ENCODE results near the gene MGMT. TPM values are rescaled to one million over a fixed set of nuclear protein-coding genes. Genes with fewer than 3 reads are reported as not detected.

Gene MGMT
- polyA plus RNA-seq, 3 donors = 9.5 to 23.5 (median 17.5) TPM

DNA sequence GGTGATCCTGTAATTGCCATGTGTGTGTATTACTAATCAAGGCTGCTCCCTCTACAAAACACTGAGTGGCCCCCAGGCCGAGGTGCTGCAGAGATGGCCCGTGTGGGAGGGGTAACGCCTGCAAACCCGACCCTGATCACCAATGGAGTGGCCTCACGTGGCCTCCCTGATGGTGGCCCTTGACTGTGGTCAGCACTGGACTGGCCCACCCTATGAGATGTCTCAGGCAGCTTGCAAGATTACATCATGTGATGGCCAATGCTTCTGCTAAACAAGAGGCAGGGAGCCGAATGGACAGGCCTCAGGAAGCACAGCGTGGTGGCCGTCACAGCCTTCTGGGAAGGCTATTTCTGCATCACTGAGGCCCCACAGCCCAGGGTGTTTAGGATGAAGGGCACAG lies 186.4 kb downstream of the MGMT start:
- H3K79me2 ChIP-seq (ENCODE audit: insufficient read depth, low read length) = no peaks in the 10 kb centered on the region
- no peaks in the 10 kb centered on the region for H3K4me1 ChIP-seq (ENCODE audit: control insufficient read depth in 1 of 2, insufficient read depth in 2 of 2, low read length in 2 of 2)
- no peak overlapping the region for H3K27ac ChIP-seq (ENCODE audit: low read depth in 1 of 2, low read length in 2 of 2)
- Mint-ChIP-seq H3K9me3 (peaks cover 0 to 5% (median 0%) of the 10 kb centered on the region in 7 donors), H3K4me1 (no peaks in the 10 kb centered on the region), H3K27me3 (ENCODE audit: low read depth in 3 of 3) (peaks cover 0 to 2% (median 0%) of the 10 kb centered on the region in 3 donors), H3K4me3 (peak overlapping the region in 1 of 2 donors; percentile 11), H3K27ac (no peak overlapping the region), H3K36me3 (peaks cover 0 to 3% of the 10 kb centered on the region in 2 donors)
- intact Hi-C loops (cut with micrococcal nuclease) = no loop called here
- H3K27me3 ChIP-seq (ENCODE audit: control insufficient read depth in 2 of 2, insufficient read depth in 2 of 2, low read length in 2 of 2) = no peaks in the 10 kb centered on the region
- no peaks in the 10 kb centered on the region for H4K20me1 ChIP-seq (ENCODE audit: insufficient read depth, low read length)
- H3K4me2 ChIP-seq (replicated peaks; ENCODE audit: extremely low read depth, low read length, poor library complexity, severe bottlenecking) = no peak overlapping the region
- TF ChIP-seq, protein P1, sequence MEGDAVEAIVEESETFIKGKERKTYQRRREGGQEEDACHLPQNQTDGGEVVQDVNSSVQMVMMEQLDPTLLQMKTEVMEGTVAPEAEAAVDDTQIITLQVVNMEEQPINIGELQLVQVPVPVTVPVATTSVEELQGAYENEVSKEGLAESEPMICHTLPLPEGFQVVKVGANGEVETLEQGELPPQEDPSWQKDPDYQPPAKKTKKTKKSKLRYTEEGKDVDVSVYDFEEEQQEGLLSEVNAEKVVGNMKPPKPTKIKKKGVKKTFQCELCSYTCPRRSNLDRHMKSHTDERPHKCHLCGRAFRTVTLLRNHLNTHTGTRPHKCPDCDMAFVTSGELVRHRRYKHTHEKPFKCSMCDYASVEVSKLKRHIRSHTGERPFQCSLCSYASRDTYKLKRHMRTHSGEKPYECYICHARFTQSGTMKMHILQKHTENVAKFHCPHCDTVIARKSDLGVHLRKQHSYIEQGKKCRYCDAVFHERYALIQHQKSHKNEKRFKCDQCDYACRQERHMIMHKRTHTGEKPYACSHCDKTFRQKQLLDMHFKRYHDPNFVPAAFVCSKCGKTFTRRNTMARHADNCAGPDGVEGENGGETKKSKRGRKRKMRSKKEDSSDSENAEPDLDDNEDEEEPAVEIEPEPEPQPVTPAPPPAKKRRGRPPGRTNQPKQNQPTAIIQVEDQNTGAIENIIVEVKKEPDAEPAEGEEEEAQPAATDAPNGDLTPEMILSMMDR (IDR thresholded peaks at IDR 0.05) = no peak
- H3K9ac ChIP-seq (ENCODE audit: insufficient read depth, low read length, poor library complexity, severe bottlenecking) = no peak overlapping the region
- DNase-seq = no peak
- H3K4me3 ChIP-seq (replicated peaks in 1 of 3; ENCODE audit: low read depth in 2 of 3, low read length in 3 of 3) = no peak overlapping the region
- no peak overlapping the region for H2AFZ ChIP-seq (ENCODE audit: insufficient read depth, low read depth, low read length, poor library complexity, severe bottlenecking)
- WGBS (ENCODE audit: insufficient coverage) = 88% methylated on average over 8 of the region's 8 CpGs
- no peaks in the 10 kb centered on the region for H3K36me3 ChIP-seq (replicated peaks in 1 of 2; ENCODE audit: control insufficient read depth in 1 of 2, insufficient read depth in 2 of 2, low read length in 2 of 2)
- H3K9me3 ChIP-seq (replicated peaks in 1 of 2; ENCODE audit: control insufficient read depth in 1 of 2, insufficient read depth in 1 of 2, low read length in 2 of 2) = no peaks in the 10 kb centered on the region

DNA sequence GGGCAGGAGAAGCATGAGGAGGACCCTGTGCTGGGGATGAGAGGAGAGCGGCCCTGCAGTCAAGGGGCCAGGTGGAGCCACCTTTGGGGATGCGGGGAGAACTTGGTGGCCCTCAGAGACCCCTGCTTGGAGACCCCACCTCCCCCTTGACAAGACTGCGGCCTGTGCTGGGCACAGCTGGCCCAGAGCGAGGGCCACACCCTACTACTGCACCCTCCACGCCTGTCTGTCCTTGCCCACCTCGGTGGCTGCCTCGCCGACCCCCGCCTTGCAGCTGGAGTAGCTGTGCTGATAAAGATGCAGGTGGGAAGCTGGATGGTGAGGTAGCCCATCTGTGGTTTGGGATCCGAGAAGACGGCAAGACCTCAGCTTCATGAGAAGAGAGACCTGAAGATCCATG lies 186.8 kb downstream of the MGMT start:
- Histone ChIP-seq H3K4me3 (replicated peaks in 1 of 3; ENCODE audit: low read depth in 2 of 3, low read length in 3 of 3) (no peak overlapping the region), H4K20me1 (ENCODE audit: insufficient read depth, low read length) (no peaks in the 10 kb centered on the region), H3K36me3 (replicated peaks in 1 of 2; ENCODE audit: control insufficient read depth in 1 of 2, insufficient read depth in 2 of 2, low read length in 2 of 2) (no peaks in the 10 kb centered on the region), H3K4me2 (replicated peaks; ENCODE audit: extremely low read depth, low read length, poor library complexity, severe bottlenecking) (no peak overlapping the region), H3K9me3 (replicated peaks in 1 of 2; ENCODE audit: control insufficient read depth in 1 of 2, insufficient read depth in 1 of 2, low read length in 2 of 2) (no peaks in the 10 kb centered on the region), H3K27ac (ENCODE audit: low read depth in 1 of 2, low read length in 2 of 2) (no peak overlapping the region), H3K9ac (ENCODE audit: insufficient read depth, low read length, poor library complexity, severe bottlenecking) (no peak overlapping the region), H3K79me2 (ENCODE audit: insufficient read depth, low read length) (no peaks in the 10 kb centered on the region), H3K27me3 (ENCODE audit: control insufficient read depth in 2 of 2, insufficient read depth in 2 of 2, low read length in 2 of 2) (no peaks in the 10 kb centered on the region), H3K4me1 (ENCODE audit: control insufficient read depth in 1 of 2, insufficient read depth in 2 of 2, low read length in 2 of 2) (no peaks in the 10 kb centered on the region), H2AFZ (ENCODE audit: insufficient read depth, low read depth, low read length, poor library complexity, severe bottlenecking) (no peak overlapping the region)
- peaks cover 0 to 5% (median 0%) of the 10 kb centered on the region in 7 donors for H3K9me3 Mint-ChIP-seq
- peaks cover 0 to 2% (median 0%) of the 10 kb centered on the region in 3 donors for H3K27me3 Mint-ChIP-seq (ENCODE audit: low read depth in 3 of 3)
- WGBS (ENCODE audit: insufficient coverage) = 98% methylated on average over 8 of the region's 11 CpGs
- TF ChIP-seq, protein P1 (IDR thresholded peaks at IDR 0.05) = no peak
- H3K4me3 Mint-ChIP-seq = no peak overlapping the region
- intact Hi-C loops (cut with micrococcal nuclease) = no loop called here
- no peak for DNase-seq
- no peaks in the 10 kb centered on the region for H3K4me1 Mint-ChIP-seq
- H3K27ac Mint-ChIP-seq = no peak overlapping the region
- H3K36me3 Mint-ChIP-seq = peaks cover 0 to 3% of the 10 kb centered on the region in 2 donors

All from CD14-positive monocyte (primary cell).